IgD-negative memory B cell (primary cell): ENCODE measurements around the gene AKT3. TPM values are rescaled to one million over a fixed set of nuclear protein-coding genes. Genes with fewer than 3 reads are reported as not detected.
A peak's percentile ranks its signal among the peaks of the same experiment; 100 is the strongest.

Source experiments
- H3K27ac Mint-ChIP-seq, 3 donors: one replicate each; pipeline ENCODE4 v1.8.0; 2020 to 2022; ENCODE audit warnings: mild to moderate bottlenecking in 3 of 3, mixed read lengths in 3 of 3, moderate library complexity in 1 of 3
- H3K27me3 Mint-ChIP-seq: one replicate; pipeline ENCODE4 v1.8.0; 2021; ENCODE audit warnings: mixed read lengths
- H3K36me3 Mint-ChIP-seq: one replicate; pipeline ENCODE4 v1.8.0; 2020; ENCODE audit warnings: mild to moderate bottlenecking, mixed read lengths
- H3K4me1 Mint-ChIP-seq, 3 donors: one replicate each; pipeline ENCODE4 v1.8.0; 2020 to 2022; ENCODE audit warnings: mixed read lengths in 3 of 3, mild to moderate bottlenecking in 1 of 3
- H3K4me3 Mint-ChIP-seq, 4 donors: one replicate each; pipeline ENCODE4 v1.8.0; 2020 to 2022; ENCODE audit warnings: mild to moderate bottlenecking in 4 of 4, mixed read lengths in 4 of 4, moderate library complexity in 3 of 4
- H3K9me3 Mint-ChIP-seq, 3 donors: one replicate each; pipeline ENCODE4 v1.8.0; 2020 to 2021; ENCODE audit warnings: mixed read lengths in 3 of 3, mild to moderate bottlenecking in 1 of 3
- polyA plus RNA-seq: library from polyadenylated mRNA; unstranded; fragments of 300-500 nt; fragmentation: Illumina TruSeq; gene quantifications from one replicate; pipeline ENCODE4 v1.2.3, GENCODE V29; 2021

The AKT3 gene
- polyA plus RNA-seq, 1 donor from 2014 or later = 1.0 TPM

DNA sequence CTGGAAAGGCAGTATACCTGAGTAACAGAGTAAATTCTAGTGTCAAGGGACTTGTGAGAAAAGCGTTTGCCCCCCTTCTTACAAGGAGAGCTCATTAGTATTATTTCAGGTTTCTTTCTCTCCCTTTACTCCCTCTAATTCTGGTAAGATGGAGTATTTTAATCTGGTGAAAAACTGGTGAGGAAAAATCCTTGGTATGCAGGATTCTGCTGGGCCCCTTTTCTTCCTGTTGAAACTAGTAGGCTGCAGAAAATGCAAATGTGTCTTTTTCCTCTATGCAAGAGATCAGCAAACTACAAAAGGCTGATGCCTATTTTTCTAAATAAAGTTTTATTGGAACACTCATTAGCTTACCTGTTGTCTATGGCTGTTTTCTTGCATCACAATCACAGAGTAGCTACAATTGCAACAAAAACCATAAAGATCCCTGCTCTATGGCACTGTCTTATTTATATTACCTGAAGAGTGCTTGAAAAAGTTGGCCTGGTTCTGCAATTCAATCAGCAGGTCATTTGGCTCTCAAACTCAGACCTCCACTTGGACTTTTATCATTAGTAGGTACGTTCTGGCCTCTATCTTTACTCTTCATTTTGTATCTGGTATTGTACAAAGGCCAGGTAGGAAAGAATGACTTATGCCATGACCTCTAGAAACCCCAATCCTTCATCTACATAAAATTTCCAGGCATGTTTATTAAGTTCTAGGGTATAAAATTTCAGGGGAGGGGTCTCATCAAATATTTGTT lies 109.6 kb downstream of the AKT3 start:
- peak overlapping the region in 1 of 4 donors; percentile 33 for H3K4me3 Mint-ChIP-seq
- peaks cover 15 to 33% (median 24%) of the 10 kb centered on the region in 3 donors for H3K4me1 Mint-ChIP-seq
- no peaks in the 10 kb centered on the region for H3K9me3 Mint-ChIP-seq
- no peak overlapping the region for H3K27ac Mint-ChIP-seq
- H3K36me3 Mint-ChIP-seq = no peaks in the 10 kb centered on the region
- no peaks in the 10 kb centered on the region for H3K27me3 Mint-ChIP-seq

- H3K27me3 Mint-ChIP-seq = no peaks in the 10 kb centered on the region
- H3K4me1 Mint-ChIP-seq = peaks cover 15 to 33% (median 24%) of the 10 kb centered on the region in 3 donors
- H3K27ac Mint-ChIP-seq = peak overlapping the region in 1 of 3 donors; percentile 47
- no peak overlapping the region for H3K4me3 Mint-ChIP-seq
- no peaks in the 10 kb centered on the region for H3K36me3 Mint-ChIP-seq
- no peaks in the 10 kb centered on the region for H3K9me3 Mint-ChIP-seq
Observed at GRCh38 chr1:243739335-243740003, 110.6 kb downstream of the AKT3 start.

DNA sequence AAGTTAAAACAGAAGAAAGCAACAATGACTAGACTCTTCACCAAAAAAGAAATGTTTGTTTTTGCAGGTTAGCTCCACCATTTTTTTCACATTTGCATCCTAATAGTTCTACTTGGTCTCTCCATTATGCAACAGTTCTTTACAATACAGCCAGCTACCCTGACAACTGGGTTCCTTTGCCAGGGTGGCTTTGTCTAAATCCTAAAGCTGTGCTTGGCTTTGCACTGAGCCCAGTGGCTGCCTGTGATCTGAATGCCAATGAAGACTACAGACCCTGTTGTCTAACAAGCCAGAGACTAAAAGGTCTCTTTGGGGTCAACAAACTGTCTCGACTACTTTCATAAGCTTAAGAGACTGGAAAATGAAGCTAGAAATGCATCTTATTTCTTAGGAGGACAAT lies 112.0 kb downstream of the AKT3 start:
- Mint-ChIP-seq H3K4me3 (no peak overlapping the region), H3K4me1 (peaks cover 15 to 30% (median 24%) of the 10 kb centered on the region in 3 donors), H3K9me3 (no peaks in the 10 kb centered on the region), H3K36me3 (no peaks in the 10 kb centered on the region), H3K27ac (no peak overlapping the region), H3K27me3 (no peaks in the 10 kb centered on the region)

GRCh38 chr1:243735457-243735856 lies 114.6 kb downstream of the AKT3 start:
- H3K4me1 Mint-ChIP-seq = peaks cover 16 to 31% (median 22%) of the 10 kb centered on the region in 3 donors
- H3K36me3 Mint-ChIP-seq = peaks cover 4% of the 10 kb centered on the region
- no peaks in the 10 kb centered on the region for H3K27me3 Mint-ChIP-seq
- H3K9me3 Mint-ChIP-seq = no peaks in the 10 kb centered on the region
- no peak overlapping the region for H3K4me3 Mint-ChIP-seq
- no peak overlapping the region for H3K27ac Mint-ChIP-seq

GRCh38 chr1:243734308-243734695 lies 115.7 kb downstream of the AKT3 start:
- H3K9me3 Mint-ChIP-seq = no peaks in the 10 kb centered on the region

DNA sequence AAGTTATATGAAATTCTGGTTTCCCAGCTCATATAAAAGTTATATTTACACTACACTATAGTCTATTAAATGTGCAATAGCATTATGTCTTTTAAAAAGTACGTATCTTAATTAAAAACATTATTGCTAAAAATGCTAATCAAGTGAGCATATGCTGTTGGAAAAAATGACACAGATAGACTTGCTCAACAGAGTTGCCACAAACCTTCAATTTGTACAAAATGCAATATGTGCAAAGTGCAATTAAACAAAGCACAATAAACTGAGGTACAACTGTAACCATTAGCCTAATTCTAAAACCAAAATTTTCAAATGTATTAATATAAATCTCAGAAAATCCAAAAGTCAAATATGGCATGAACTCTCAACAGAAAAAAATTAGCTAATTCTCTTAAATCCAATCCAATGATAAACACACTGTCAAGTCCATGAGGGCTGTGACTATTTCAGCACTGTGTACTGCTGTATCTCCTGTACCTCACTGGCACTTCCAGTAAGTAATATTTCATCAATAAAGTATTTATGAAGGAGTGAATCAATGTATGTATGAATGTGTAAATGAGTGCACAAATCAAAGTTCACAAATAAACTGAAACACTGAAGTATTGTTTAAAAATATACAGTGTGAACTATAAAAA lies 116.3 kb downstream of the AKT3 start:
- Mint-ChIP-seq H3K27me3 (no peaks in the 10 kb centered on the region), H3K4me1 (peaks cover 14 to 27% (median 20%) of the 10 kb centered on the region in 3 donors), H3K36me3 (peaks cover 4% of the 10 kb centered on the region), H3K4me3 (no peak overlapping the region), H3K27ac (no peak overlapping the region), H3K9me3 (no peaks in the 10 kb centered on the region)

More at GRCh38 chr1:243734308-243734695, 115.7 kb downstream of the AKT3 start:
- Mint-ChIP-seq H3K27me3 (no peaks in the 10 kb centered on the region), H3K27ac (no peak overlapping the region), H3K4me1 (peaks cover 11 to 21% (median 15%) of the 10 kb centered on the region in 3 donors), H3K36me3 (peaks cover 4% of the 10 kb centered on the region), H3K4me3 (no peak overlapping the region)

- Mint-ChIP-seq H3K4me1 (peaks cover 16 to 33% (median 29%) of the 10 kb centered on the region in 3 donors), H3K27ac (no peak overlapping the region), H3K27me3 (no peaks in the 10 kb centered on the region), H3K36me3 (peaks cover 4% of the 10 kb centered on the region), H3K9me3 (no peaks in the 10 kb centered on the region), H3K4me3 (no peak overlapping the region)
Observed at GRCh38 chr1:243732637-243733036, 117.4 kb downstream of the AKT3 start.

GRCh38 chr1:243731974-243732625 lies 117.9 kb downstream of the AKT3 start:
- peaks cover 4% of the 10 kb centered on the region for H3K36me3 Mint-ChIP-seq
- peak overlapping the region in 1 of 4 donors; percentile 70 for H3K4me3 Mint-ChIP-seq
- no peak overlapping the region for H3K27ac Mint-ChIP-seq
- peaks cover 18 to 35% (median 30%) of the 10 kb centered on the region in 3 donors for H3K4me1 Mint-ChIP-seq
- no peaks in the 10 kb centered on the region for H3K9me3 Mint-ChIP-seq
- H3K27me3 Mint-ChIP-seq = no peaks in the 10 kb centered on the region

GRCh38 chr1:243731301-243731891 lies 118.6 kb downstream of the AKT3 start:
- Mint-ChIP-seq H3K4me1 (peaks cover 25 to 37% (median 32%) of the 10 kb centered on the region in 3 donors), H3K4me3 (no peak overlapping the region), H3K27ac (peak overlapping the region in 2 of 3 donors; percentile 4 to 19), H3K27me3 (no peaks in the 10 kb centered on the region), H3K9me3 (no peaks in the 10 kb centered on the region), H3K36me3 (peaks cover 4% of the 10 kb centered on the region)

DNA sequence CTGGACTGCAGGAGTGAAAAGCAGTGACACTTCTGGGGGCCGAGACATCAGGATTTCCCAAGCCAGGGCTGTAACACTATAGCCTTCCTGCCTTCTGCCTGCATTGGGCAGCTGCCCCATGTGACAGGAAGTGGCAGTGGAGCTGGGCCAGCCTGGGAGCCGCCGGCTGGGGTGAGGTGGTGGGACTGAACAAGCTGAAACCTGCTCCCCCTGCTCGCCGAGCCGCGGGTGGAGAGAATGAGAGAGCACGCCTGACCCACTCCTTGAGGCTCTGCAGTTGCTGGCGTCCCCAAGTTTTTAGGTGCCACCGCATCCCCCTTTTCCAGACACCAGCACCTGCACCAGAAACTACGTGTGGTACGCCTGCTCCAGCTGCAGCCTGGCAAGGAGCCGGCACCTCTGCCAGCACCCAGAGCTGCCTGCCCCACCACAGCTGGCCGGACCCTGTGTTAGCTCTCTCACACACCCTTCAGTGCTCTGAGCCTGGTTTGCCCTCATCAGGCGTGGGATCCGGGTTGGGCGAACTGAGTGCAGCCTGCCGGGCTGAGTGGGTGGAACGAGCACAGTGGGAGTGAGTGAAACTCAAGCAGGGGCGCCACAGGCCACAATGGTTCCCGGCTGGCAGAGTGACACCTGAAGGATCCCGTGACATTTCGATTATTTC lies 119.4 kb downstream of the AKT3 start:
- Mint-ChIP-seq H3K4me3 (peak overlapping the region in 1 of 4 donors; percentile 22), H3K9me3 (no peaks in the 10 kb centered on the region), H3K27me3 (no peaks in the 10 kb centered on the region), H3K27ac (peak overlapping the region in 2 of 3 donors; percentile 4 to 57), H3K36me3 (peaks cover 4% of the 10 kb centered on the region), H3K4me1 (peaks cover 31 to 39% (median 32%) of the 10 kb centered on the region in 3 donors)

DNA sequence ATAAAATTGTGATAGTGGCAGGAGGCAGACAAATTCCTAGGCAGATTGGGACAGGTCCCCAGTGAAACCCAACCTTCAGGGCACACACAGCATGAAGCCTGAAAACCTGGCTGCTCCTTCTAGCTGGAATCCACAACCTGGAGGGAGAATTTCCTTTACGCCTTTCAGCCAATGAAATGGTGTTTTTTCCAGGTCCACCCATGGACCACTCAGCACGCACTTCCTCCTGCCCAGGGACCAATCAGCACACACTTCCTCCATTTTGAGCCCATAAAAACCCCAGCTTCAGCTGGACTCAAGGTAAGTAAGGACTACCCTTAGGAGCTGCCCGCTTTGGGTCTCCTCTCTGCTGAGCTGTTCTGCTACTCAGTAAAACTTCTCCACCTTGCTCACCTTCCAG lies 120.1 kb downstream of the AKT3 start:
- peaks cover 4% of the 10 kb centered on the region for H3K36me3 Mint-ChIP-seq
- peaks cover 36 to 43% (median 37%) of the 10 kb centered on the region in 3 donors for H3K4me1 Mint-ChIP-seq
- peak overlapping the region in 1 of 4 donors; percentile 63 for H3K4me3 Mint-ChIP-seq
- H3K9me3 Mint-ChIP-seq = no peaks in the 10 kb centered on the region
- H3K27me3 Mint-ChIP-seq = no peaks in the 10 kb centered on the region
- peak overlapping the region in 1 of 3 donors; percentile 57 for H3K27ac Mint-ChIP-seq

- H3K9me3 Mint-ChIP-seq = no peaks in the 10 kb centered on the region
- peak overlapping the region; percentile 9 to 74 (median 53) for H3K4me3 Mint-ChIP-seq
- peaks cover 54 to 60% (median 59%) of the 10 kb centered on the region in 3 donors for H3K4me1 Mint-ChIP-seq
- peak overlapping the region; percentile 65 to 96 (median 95) for H3K27ac Mint-ChIP-seq
- no peaks in the 10 kb centered on the region for H3K27me3 Mint-ChIP-seq
- peaks cover 4% of the 10 kb centered on the region for H3K36me3 Mint-ChIP-seq
Observed at GRCh38 chr1:243727503-243728203, 122.4 kb downstream of the AKT3 start.

DNA sequence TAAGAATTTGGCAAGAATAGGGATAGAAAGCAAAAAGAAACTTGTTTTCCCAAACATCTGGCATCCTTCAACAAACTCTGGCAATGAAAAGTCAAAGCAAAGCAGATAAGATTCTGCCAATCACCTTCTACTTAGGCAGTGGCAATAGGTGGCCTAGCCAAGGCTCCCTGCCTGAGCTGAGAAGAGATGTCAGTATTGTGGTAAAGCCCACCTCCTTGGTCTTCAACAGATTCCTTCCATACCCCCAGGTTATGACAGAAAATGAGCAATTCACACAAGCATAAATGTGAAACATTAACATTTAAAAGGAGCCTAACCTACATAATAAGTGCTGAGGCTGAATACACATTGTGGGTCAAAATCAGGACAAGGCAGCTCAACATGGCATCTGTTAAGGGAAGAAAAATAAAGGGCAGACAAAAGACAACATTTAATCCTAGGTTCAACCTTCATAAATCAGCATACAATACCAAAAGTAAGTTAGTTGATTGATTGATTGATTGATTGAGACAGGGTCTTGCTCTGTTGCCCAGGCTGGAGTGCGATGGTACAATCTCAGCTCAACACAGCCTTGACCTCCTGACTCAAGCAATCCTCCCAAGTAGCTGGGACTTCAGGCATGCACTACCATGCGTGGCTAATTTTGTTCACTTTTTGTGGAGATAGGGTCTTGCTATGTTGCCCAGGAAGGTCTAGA lies 123.1 kb downstream of the AKT3 start:
- Mint-ChIP-seq H3K4me3 (peak overlapping the region in 2 of 4 donors; percentile 9 to 65), H3K27me3 (no peaks in the 10 kb centered on the region), H3K4me1 (peaks cover 54 to 64% (median 58%) of the 10 kb centered on the region in 3 donors), H3K9me3 (no peaks in the 10 kb centered on the region), H3K27ac (peak overlapping the region; percentile 65 to 96 (median 93)), H3K36me3 (peaks cover 4% of the 10 kb centered on the region)
